Mesendoderm (in vitro differentiated cells): ENCODE data around the gene RPS6KC1.
"Not testable (repeated sequence)": the region's sequence is repeated elsewhere in the genome, so short reads cannot be mapped to it uniquely, and the experiment has no call there.

Experiments used
- DNase-seq: peaks from one replicate; pipeline ENCODE4 v3.0.0; 2013
- H2AK5ac ChIP-seq: 2 replicates; pipeline ENCODE4 v1.6.1; 2013; ENCODE audit warnings: low read length, inconsistent platforms
- H2BK120ac ChIP-seq: 2 replicates; pipeline ENCODE4 v1.6.1; 2013; ENCODE audit warnings: low read depth, mild to moderate bottlenecking, low read length, moderate library complexity, mixed read lengths
- H2BK15ac ChIP-seq: replicated peaks from 2 replicates; pipeline ENCODE4 v1.6.1; 2013; ENCODE audit warnings: low read depth, mild to moderate bottlenecking, moderate library complexity
- H2BK5ac ChIP-seq: 2 replicates; pipeline ENCODE4 v1.6.1; 2013; ENCODE audit warnings: low read length, inconsistent platforms
- H3K18ac ChIP-seq: 2 replicates; pipeline ENCODE4 v1.6.1; 2013; ENCODE audit warnings: mild to moderate bottlenecking, low read length, mixed read lengths
- H3K23ac ChIP-seq: one replicate; pipeline ENCODE4 v1.6.1; 2013; ENCODE audit warnings: low read length
- H3K27ac ChIP-seq: 2 replicates; pipeline ENCODE4 v1.5.1; 2013; ENCODE audit warnings: low read depth, mild to moderate bottlenecking, inconsistent platforms, low read length, moderate library complexity
- H3K27me3 ChIP-seq: 2 replicates; pipeline ENCODE4 v1.6.1; 2013; ENCODE audit warnings: low read length, control low read depth, mild to moderate bottlenecking, inconsistent platforms; ENCODE audit not compliant: insufficient read depth, poor library complexity
- H3K36me3 ChIP-seq: 2 replicates; pipeline ENCODE4 v1.6.1; 2013; ENCODE audit warnings: low read length, inconsistent platforms; ENCODE audit not compliant: control insufficient read depth, insufficient read depth
- H3K4ac ChIP-seq: one replicate; pipeline ENCODE4 v1.6.1; 2013; ENCODE audit warnings: low read depth, mild to moderate bottlenecking, low read length, moderate library complexity
- H3K4me1 ChIP-seq: 2 replicates; pipeline ENCODE4 v1.6.1; 2013; ENCODE audit warnings: low read depth, low read length, inconsistent platforms; ENCODE audit not compliant: control insufficient read depth
- H3K4me2 ChIP-seq: 2 replicates; pipeline ENCODE4 v1.6.1; 2013; ENCODE audit warnings: low read length
- H3K4me3 ChIP-seq: 2 replicates; pipeline ENCODE4 v1.5.1; 2013; ENCODE audit warnings: mild to moderate bottlenecking, low read length
- H3K56ac ChIP-seq: one replicate; pipeline ENCODE4 v1.6.1; 2013; ENCODE audit warnings: low read length
- H3K79me1 ChIP-seq: 2 replicates; pipeline ENCODE4 v1.6.1; 2013; ENCODE audit warnings: low read length, inconsistent platforms
- H3K79me2 ChIP-seq: 2 replicates; pipeline ENCODE4 v1.6.1; 2013; ENCODE audit warnings: mild to moderate bottlenecking, low read length; ENCODE audit not compliant: control insufficient read depth, insufficient read depth
- H3K9ac ChIP-seq: 2 replicates; pipeline ENCODE4 v1.6.1; 2013; ENCODE audit warnings: low read length, inconsistent platforms
- H4K5ac ChIP-seq: one replicate; pipeline ENCODE4 v1.6.1; 2013; ENCODE audit warnings: low read length
- H4K8ac ChIP-seq: one replicate; pipeline ENCODE4 v1.6.1; 2013; ENCODE audit warnings: low read depth, mild to moderate bottlenecking, control low read depth, low read length, moderate library complexity
- WGBS: extraction: QIAGEN DNeasy Blood & Tissue Kit; methylation state at CpG from one replicate; pipeline ENCODE4 v1.1.7; 2013; ENCODE audit warnings: low lambda C conversion rate, missing lambda C conversion rate; ENCODE audit not compliant: insufficient coverage; ENCODE audit errors: extremely low coverage; 5-methylcytosine and 5-hydroxymethylcytosine counted together

RPS6KC1 gene

DNA sequence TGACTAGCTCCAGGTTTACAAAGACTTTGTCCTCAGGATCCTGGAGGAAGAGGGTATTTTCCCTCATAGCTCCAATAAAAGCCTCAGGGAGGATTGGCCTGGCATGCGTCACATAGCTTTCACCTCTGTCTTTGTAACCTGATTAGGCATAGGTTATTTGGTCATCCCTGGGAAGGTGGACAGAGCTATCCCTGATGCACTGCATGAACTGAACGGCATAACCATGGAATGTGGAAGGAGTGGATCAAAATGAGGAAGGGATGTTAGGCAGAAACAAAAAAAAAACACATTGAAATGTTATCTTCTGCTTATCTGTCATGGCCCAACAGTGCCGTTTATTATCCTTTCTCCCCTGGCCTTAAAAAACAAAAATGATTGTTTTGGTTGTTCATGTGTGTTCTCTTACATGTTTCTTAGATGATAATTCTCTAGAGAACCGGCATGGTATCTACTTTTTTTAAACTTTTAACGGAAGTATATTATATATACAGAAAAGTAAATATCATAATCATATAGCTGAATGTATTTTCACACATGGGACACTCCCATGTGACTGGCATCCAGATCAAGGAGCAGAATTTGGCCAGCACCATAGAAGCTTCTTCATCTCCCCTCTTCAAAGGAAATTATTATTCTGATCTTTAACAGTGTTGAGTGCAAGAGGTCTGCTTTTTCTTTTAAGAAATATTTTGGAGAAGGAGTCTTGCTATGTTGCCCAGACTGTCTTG, 85.3 kb downstream of the RPS6KC1 start:
- H3K23ac ChIP-seq, result no peak overlapping the region
- peaks cover 6% of the 10 kb centered on the region for H3K4me1 ChIP-seq
- no peaks in the 10 kb centered on the region for H3K36me3 ChIP-seq
- no peak overlapping the region for H3K9ac ChIP-seq
- H3K18ac ChIP-seq, result no peak overlapping the region
- no peak overlapping the region for H2BK5ac ChIP-seq
- no peaks in the 10 kb centered on the region for H3K79me2 ChIP-seq
- H4K8ac ChIP-seq, result no peak overlapping the region
- H3K4ac ChIP-seq, result no peak overlapping the region
- no peak overlapping the region for H2AK5ac ChIP-seq
- H3K79me1 ChIP-seq, result peaks cover 2% of the 10 kb centered on the region
- H2BK15ac ChIP-seq, result no peak overlapping the region
- no peak overlapping the region for H3K56ac ChIP-seq
- peak; percentile 57 for DNase-seq
- H3K27me3 ChIP-seq, result no peaks in the 10 kb centered on the region
- no peak overlapping the region for H3K4me2 ChIP-seq
- no peak overlapping the region for H2BK120ac ChIP-seq
- H3K4me3 ChIP-seq, result no peak overlapping the region
- WGBS, result no CpG with 5 or more reads among the region's 5 CpGs
- H3K27ac ChIP-seq, result no peak overlapping the region
- H4K5ac ChIP-seq, result no peak overlapping the region

DNA sequence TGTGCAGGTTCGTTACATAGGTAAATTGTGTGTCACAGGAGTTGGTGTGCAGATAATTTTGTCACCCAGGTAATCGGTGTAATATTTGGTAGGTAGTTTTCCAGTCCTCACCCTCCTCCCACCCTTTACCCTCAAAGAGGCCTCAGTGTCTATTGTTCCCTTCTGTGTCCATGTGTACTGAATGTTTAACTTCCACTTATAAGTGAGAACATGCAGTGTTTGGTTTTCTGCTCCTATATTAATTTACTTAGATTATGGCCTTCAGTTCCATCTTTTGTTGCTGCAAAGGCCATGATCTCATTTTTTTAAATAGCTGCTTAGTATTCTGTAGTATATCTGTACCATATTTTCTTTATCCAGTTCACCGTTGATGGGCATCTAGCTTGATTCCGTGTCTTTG, 87.3 kb downstream of the RPS6KC1 start:
- Histone ChIP-seq H3K36me3 (no peaks in the 10 kb centered on the region), H3K27me3 (no peaks in the 10 kb centered on the region), H2BK5ac (no peak overlapping the region), H3K18ac (no peak overlapping the region), H3K56ac (no peak overlapping the region), H2BK120ac (no peak overlapping the region), H3K4me1 (peaks cover 6% of the 10 kb centered on the region), H4K5ac (no peak overlapping the region), H2AK5ac (no peak overlapping the region), H3K79me1 (peaks cover 3% of the 10 kb centered on the region), H4K8ac (no peak overlapping the region), H3K27ac (no peak overlapping the region), H3K79me2 (no peaks in the 10 kb centered on the region), H3K9ac (no peak overlapping the region), H3K4me3 (no peak overlapping the region), H3K4ac (no peak overlapping the region), H2BK15ac (no peak overlapping the region), H3K4me2 (no peak overlapping the region), H3K23ac (no peak overlapping the region)
- no peak for DNase-seq
- WGBS, result no CpG with 5 or more reads among the region's 4 CpGs

DNA sequence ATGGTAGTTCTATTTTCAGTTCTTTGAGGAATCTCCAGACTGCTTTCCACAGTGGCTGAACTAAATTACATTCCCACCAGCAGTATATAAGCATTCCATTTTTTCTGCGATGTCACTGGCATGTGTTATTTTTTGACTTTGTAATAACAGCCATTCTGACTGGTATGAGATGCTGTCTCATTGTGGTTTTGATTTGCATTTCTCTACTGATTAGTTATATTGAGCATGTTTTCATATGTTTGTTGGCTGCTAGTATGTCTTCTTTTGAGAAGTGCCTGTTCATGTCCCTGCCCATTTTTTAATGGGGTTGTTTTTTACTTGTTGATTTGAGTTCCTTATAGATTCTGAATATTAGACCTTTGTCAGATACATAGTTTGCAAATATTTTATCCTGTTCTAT, 87.9 kb downstream of the RPS6KC1 start:
- no peak overlapping the region for H3K23ac ChIP-seq
- H3K4ac ChIP-seq, result no peak overlapping the region
- WGBS, result no CpG with 5 or more reads among the region's 1 CpG
- H3K27me3 ChIP-seq, result no peaks in the 10 kb centered on the region
- DNase-seq, result no peak
- no peak overlapping the region for H3K27ac ChIP-seq
- H3K79me1 ChIP-seq, result peaks cover 3% of the 10 kb centered on the region
- H3K9ac ChIP-seq, result no peak overlapping the region
- H2AK5ac ChIP-seq, result no peak overlapping the region
- no peak overlapping the region for H3K4me3 ChIP-seq
- H4K5ac ChIP-seq, result no peak overlapping the region
- H3K79me2 ChIP-seq, result no peaks in the 10 kb centered on the region
- no peak overlapping the region for H3K18ac ChIP-seq
- H2BK120ac ChIP-seq, result no peak overlapping the region
- no peak overlapping the region for H4K8ac ChIP-seq
- no peak overlapping the region for H3K56ac ChIP-seq
- no peak overlapping the region for H3K4me2 ChIP-seq
- peaks cover 4% of the 10 kb centered on the region for H3K4me1 ChIP-seq
- H2BK5ac ChIP-seq, result no peak overlapping the region
- no peaks in the 10 kb centered on the region for H3K36me3 ChIP-seq
- no peak overlapping the region for H2BK15ac ChIP-seq

DNA sequence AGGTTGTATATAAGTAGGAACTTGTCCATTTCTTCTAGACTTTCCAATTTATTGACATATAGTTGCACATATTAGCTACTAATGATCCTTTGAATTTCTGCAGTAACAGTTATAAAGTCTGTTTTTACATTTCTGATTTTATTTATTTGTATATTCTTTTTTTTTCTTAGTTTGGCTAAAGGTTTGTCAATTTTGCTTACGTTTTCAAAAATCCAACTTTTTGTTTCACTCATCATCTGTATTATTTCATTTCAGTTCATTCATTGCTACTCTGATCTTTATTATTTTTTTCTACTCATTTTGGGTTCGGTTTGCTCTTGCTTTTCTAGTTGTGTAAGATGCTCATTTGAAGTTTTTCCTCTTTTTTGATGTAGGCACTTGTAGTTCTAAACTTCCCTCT, 97.9 kb downstream of the RPS6KC1 start:
- H3K4me1 ChIP-seq, result no peaks in the 10 kb centered on the region
- no peaks in the 10 kb centered on the region for H3K79me2 ChIP-seq
- no peak overlapping the region for H3K23ac ChIP-seq
- H3K4me3 ChIP-seq, result no peak overlapping the region
- no peaks in the 10 kb centered on the region for H3K27me3 ChIP-seq
- no CpG with 5 or more reads among the region's 2 CpGs for WGBS
- H3K18ac ChIP-seq, result no peak overlapping the region
- H3K27ac ChIP-seq, result no peak overlapping the region
- no peak overlapping the region for H2BK120ac ChIP-seq
- no peak overlapping the region for H3K9ac ChIP-seq
- H3K4ac ChIP-seq, result no peak overlapping the region
- no peak overlapping the region for H2BK5ac ChIP-seq
- H3K36me3 ChIP-seq, result no peaks in the 10 kb centered on the region
- no peak overlapping the region for H4K8ac ChIP-seq
- no peak overlapping the region for H2AK5ac ChIP-seq
- H3K4me2 ChIP-seq, result no peak overlapping the region
- H3K56ac ChIP-seq, result no peak overlapping the region
- no peak overlapping the region for H4K5ac ChIP-seq
- H2BK15ac ChIP-seq, result no peak overlapping the region
- DNase-seq, result no peak
- no peaks in the 10 kb centered on the region for H3K79me1 ChIP-seq

GRCh38 chr1:213150090-213150489, 99.0 kb downstream of the RPS6KC1 start:
- H3K56ac ChIP-seq, H3K23ac ChIP-seq, H3K27ac ChIP-seq, DNase-seq, H3K36me3 ChIP-seq, H3K27me3 ChIP-seq, H4K8ac ChIP-seq, H2AK5ac ChIP-seq, H3K4me1 ChIP-seq, H4K5ac ChIP-seq, H3K4ac ChIP-seq, H3K4me3 ChIP-seq, H2BK5ac ChIP-seq, H3K18ac ChIP-seq, H2BK120ac ChIP-seq, H3K79me2 ChIP-seq, H3K4me2 ChIP-seq, H2BK15ac ChIP-seq, H3K79me1 ChIP-seq, H3K9ac ChIP-seq: not testable (repeated sequence)
- no CpG with 5 or more reads among the region's 2 CpGs for WGBS
